Sigmoid colon (tissue), 3 donors: Measurements from ENCODE around the gene MAEL.

Source experiments
- CTCF ChIP-seq, 4 experiments: fragments of 450-650 bp in 3 of 4; fragments of 200-600 bp in 1 of 4; IDR thresholded peaks; one replicate each; pipeline ENCODE4 v1.5.1; 2016 to 2019; ENCODE audit warnings: antibody characterized with exemption in 4 of 4, mild to moderate bottlenecking in 3 of 4, moderate library complexity in 2 of 4
- POLR2A ChIP-seq, 2 donors: fragments of 450-650 bp; IDR thresholded peaks; one replicate each; pipeline ENCODE4 v1.6.1; 2016; ENCODE audit warnings: antibody characterized with exemption in 2 of 2, mild to moderate bottlenecking in 2 of 2, moderate library complexity in 2 of 2

DNA sequence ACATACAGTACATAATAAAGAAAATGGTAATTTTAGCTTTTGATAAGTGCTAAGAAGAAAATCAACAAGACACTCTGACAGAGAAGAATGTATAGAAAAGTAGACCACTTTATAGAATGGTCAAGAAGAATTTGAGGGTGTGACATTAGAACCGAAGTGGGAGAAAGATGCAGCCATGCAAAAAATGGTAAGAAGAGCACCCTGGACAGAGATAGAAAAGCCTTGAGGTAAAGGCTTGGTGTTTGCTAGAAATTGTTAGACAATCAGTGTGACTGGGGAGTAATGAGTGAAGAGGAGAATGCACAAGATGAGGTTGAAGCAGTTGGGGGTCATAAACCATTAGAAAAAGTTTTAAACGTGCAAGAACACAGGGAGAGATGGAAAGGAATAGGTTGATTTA lies 23.5 kb downstream of the MAEL start:
- TF ChIP-seq CTCF (IDR thresholded peaks at IDR 0.05): no peak
- no peak for TF ChIP-seq POLR2A (IDR thresholded peaks at IDR 0.05)
